ENCODE data around the gene FGFRL1.

FGFRL1 gene

DNA sequence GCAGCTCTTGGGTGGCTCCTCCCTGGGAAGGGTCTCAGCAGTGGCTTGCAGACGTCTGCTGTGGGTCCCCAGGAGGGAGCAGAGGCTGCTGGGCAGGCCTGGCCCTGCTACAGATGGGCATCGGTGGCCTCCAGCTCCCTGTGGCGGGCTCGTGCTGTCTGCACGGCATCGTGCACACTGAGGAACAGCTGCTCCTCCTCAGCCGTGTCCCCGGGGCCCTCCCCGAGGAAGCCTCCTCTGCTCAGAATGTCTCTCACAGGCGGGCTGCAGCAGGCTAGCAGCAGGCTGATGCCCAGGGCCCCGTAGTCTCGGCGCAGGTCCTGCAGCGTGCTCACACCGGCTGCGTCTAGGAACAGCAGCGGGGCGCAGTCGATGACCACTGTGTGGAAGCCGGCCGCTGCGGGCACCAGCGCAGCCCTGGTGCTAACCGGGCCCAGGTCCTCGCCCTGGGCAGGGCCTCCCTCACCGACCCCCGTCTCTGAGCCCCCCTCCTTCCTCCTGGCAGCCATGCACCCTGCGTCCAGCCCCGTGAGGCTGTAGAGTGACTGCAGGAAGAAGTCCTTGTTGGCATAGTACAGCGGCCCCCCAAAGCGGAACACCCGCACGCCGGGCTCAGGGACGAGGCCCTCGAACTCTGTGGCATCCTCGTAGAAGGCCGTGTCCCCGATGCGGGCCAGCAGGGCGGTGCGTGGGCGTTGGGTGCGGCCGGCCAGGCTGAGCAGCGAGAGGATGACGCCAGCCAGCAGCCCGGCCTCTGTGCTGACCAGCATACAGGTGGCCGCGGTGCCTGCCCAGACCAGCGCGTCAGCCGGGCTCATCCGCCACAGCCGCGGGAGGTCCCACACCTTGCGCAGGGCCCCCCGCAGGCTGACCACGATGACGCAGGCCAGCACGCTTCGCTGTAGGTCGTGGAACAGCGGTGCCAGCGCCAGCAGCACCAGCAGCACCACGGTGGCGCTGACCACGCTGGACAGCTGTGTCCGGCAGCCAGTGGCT, 22.4 kb upstream of the FGFRL1 start:
- no peak overlapping the region for H3K4me3 ChIP-seq (ENCODE audit: low read depth, low read length)
- no peaks in the 10 kb centered on the region for H3K27me3 ChIP-seq (ENCODE audit: insufficient read depth, low read depth, severe bottlenecking)
- H3K36me3 ChIP-seq, result peaks cover 14% of the 10 kb centered on the region
- H3K27ac ChIP-seq, result no peak overlapping the region
- H3K9me3 ChIP-seq (ENCODE audit: severe bottlenecking), result no peaks in the 10 kb centered on the region
- no peak for TF ChIP-seq CTCF (IDR thresholded peaks at IDR 0.05; ENCODE audit: low read depth, low read length)
- no peak for DNase-seq

GRCh38 chr4:989722-990471, 21.5 kb upstream of the FGFRL1 start:
- Histone ChIP-seq H3K27me3 (ENCODE audit: insufficient read depth, low read depth, severe bottlenecking) (no peaks in the 10 kb centered on the region), H3K27ac (no peak overlapping the region), H3K36me3 (peaks cover 14% of the 10 kb centered on the region), H3K9me3 (ENCODE audit: severe bottlenecking) (no peaks in the 10 kb centered on the region), H3K4me3 (ENCODE audit: low read depth, low read length) (no peak overlapping the region)
- DNase-seq, result no peak
- no peak for TF ChIP-seq CTCF (IDR thresholded peaks at IDR 0.05; ENCODE audit: low read depth, low read length)

DNA sequence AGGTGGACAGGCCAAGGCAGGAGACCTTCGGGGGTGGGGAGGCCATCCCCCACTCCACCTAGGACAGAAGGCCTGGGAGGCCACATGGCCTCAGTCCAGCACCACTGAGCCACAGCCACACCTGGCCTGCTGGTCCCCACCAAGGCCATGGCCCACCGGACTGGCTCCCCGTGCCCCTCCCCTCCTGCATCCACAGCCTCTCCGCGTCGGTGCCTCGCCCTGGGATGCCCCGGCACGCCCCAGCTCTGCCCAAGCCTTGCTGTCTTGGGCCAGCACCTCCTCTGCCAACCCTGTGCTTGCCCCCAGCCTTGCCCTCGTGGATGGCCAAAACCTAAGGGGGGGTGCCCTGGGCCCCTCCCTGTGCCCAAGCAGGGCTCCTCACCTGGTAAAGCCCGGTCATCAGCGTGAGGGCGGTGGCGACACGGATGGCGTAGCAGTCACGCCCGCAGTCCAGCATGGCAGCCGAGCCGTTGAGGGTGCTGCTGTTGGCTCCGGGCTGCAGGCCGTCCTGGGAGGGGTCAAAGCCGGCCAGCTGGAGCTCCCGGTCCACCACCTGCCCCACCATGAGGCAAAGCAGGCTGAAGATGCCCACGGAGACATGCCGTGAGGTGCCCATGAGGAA, 20.6 kb upstream of the FGFRL1 start:
- TF ChIP-seq CTCF (IDR thresholded peaks at IDR 0.05; ENCODE audit: low read depth, low read length), result no peak
- H3K27ac ChIP-seq, result no peak overlapping the region
- peaks cover 14% of the 10 kb centered on the region for H3K36me3 ChIP-seq
- no peaks in the 10 kb centered on the region for H3K27me3 ChIP-seq (ENCODE audit: insufficient read depth, low read depth, severe bottlenecking)
- no peak overlapping the region for H3K4me3 ChIP-seq (ENCODE audit: low read depth, low read length)
- DNase-seq, result no peak
- no peaks in the 10 kb centered on the region for H3K9me3 ChIP-seq (ENCODE audit: severe bottlenecking)

- no peak for DNase-seq
- TF ChIP-seq CTCF (IDR thresholded peaks at IDR 0.05; ENCODE audit: low read depth, low read length), result no peak
- Histone ChIP-seq H3K27ac (no peak overlapping the region), H3K9me3 (ENCODE audit: severe bottlenecking) (no peaks in the 10 kb centered on the region), H3K4me3 (ENCODE audit: low read depth, low read length) (no peak overlapping the region), H3K27me3 (ENCODE audit: insufficient read depth, low read depth, severe bottlenecking) (no peaks in the 10 kb centered on the region), H3K36me3 (peaks cover 14% of the 10 kb centered on the region)
These were observed 19.8 kb upstream of the FGFRL1 start for GRCh38 chr4:991451-992296.
